Right lobe of liver (tissue), 4 donors: Measurements from ENCODE around the gene NUDT22.
A peak's percentile ranks its signal among the peaks of the same experiment; 100 is the strongest.

ENCODE experiments used
- CTCF ChIP-seq, 4 donors: fragments of 200-600 bp in 3 of 4; fragments of 450-650 bp in 1 of 4; IDR thresholded peaks; one replicate each; pipeline versions ENCODE4 v1.5.1 to v1.8.0; 2016 to 2022; ENCODE audit warnings: antibody characterized with exemption in 4 of 4, mild to moderate bottlenecking in 2 of 4
- POLR2A ChIP-seq: fragments of 450-650 bp; IDR thresholded peaks from one replicate; pipeline ENCODE4 v1.6.1; 2017; ENCODE audit warnings: antibody characterized with exemption, mild to moderate bottlenecking
- donor health status: DM: no; HTN: no; CAD: no.
- donor health status: DM: no; HTN: no; CAD: no.
- donor health status: DM: no; HTN: yes; CAD: no.

DNA sequence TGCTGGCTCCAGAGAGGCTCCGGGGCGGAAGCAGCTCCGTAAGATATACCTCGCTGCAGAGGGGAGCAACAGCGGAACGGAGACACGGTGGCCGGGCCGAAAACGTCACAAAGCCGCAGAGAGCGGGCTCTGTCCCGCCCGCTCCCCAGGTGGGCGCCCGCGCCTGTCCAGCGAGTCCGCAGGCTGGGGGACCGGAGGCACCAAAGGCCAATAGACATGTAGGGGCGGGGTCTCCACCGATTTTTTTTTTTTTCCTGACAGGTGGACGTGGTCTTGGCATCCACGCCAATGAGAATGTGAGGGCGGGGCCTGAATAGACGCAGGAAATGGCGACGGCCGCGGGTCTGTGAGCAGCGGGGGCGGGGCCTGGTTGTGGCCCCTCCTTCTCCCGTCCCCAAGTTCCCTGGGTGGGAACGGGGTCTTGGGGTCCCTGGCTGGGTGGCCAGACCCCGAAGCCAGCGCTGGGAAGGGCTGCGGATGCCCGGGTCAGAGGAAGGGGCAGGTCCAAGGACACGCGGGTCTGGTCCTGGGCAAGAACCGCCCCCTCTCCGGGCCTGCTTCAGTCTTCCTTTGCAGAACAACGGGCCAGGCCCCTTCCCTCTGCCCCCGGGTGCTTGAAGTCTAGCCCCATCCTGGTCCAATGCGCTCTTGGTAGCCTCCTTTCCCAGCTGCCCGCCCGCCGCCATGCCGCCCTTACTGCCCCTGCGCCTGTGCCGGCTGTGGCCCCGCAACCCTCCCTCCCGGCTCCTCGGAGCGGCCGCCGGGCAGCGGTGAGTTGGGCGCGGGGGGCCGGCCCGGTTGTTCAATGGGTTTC, 4.3 kb downstream of the NUDT22 start, which contains the start of gene DNAJC4:
- TF ChIP-seq CTCF (IDR thresholded peaks at IDR 0.05) (no peak), POLR2A (peak; percentile 44)
